ENCODE measurements around the gene IFTAP.

- TF ChIP-seq TCF12 (IDR thresholded peaks at IDR 0.05) = no peak
- no peak for TF ChIP-seq CTCF (IDR thresholded peaks at IDR 0.05)
- no peak for TF ChIP-seq MAX (IDR thresholded peaks at IDR 0.05; ENCODE audit: low read depth)
- no peak for TF ChIP-seq EP300 (IDR thresholded peaks at IDR 0.05; ENCODE audit: borderline replicate concordance in 1 of 2, low read depth in 1 of 2, low read length in 1 of 2)
- no peak for TF ChIP-seq POLR2AphosphoS5 (IDR thresholded peaks at IDR 0.05; ENCODE audit: low read depth, low read length)
- TF ChIP-seq JUND (IDR thresholded peaks at IDR 0.05) = no peak
- no peak for TF ChIP-seq EZH2phosphoT487 (IDR thresholded peaks at IDR 0.05; ENCODE audit: borderline replicate concordance, low read depth)
- no peak for TF ChIP-seq RAD21 (IDR thresholded peaks at IDR 0.05; ENCODE audit: low read length)
- TF ChIP-seq SIN3A (IDR thresholded peaks at IDR 0.05; ENCODE audit: borderline replicate concordance, low read depth, low read length) = no peak
- TF ChIP-seq NFIC (IDR thresholded peaks at IDR 0.05; ENCODE audit: borderline replicate concordance) = no peak
Measured at GRCh38 chr11:36602135-36602534, 7.8 kb downstream of the IFTAP start.

Measured in SK-N-SH (cell line).